HepG2 (cell line): Measurements from ENCODE around the gene SKA2. TPM values are rescaled to one million over a fixed set of nuclear protein-coding genes. Genes with fewer than 3 reads are reported as not detected.

ENCODE experiments used
- ATAC-seq: fragments of 200-7000 bp; cut with Tn5 transposase; 3 replicates; pipeline ENCODE4 v1.9.1; 2020; ENCODE audit warnings: mild to moderate bottlenecking, moderate library complexity
- BruUV-seq: library from RNA; stranded (reverse); fragments of 400-500 nt; replicated peaks from 2 replicates; lab custom pipeline; 2021; lab: Mats Ljungman, UMichigan
- CTCF ChIA-PET: fragments of 300-600 bp; formaldehyde crosslinking; extraction: SDS; loops from one replicate; lab custom pipeline; 2021; ENCODE audit warnings: low total read pairs, inconsistent platforms, low intra/inter-chr PET ratio; lab: Yijun Ruan, JAX
- POLR2A ChIA-PET: fragments of 350-600 bp; sonication (Branson Sonifier 250); formaldehyde crosslinking; loops from one replicate; lab custom pipeline; 2020; ENCODE audit warnings: antibody characterized with exemption, inconsistent platforms; lab: Yijun Ruan, JAX
- DNase-seq: peaks from one replicate; pipeline ENCODE4 v3.0.0-alpha.2; 2015; ENCODE audit warnings: low spot score
- FAIRE-seq: peaks from 3 replicates; lab custom pipeline; 2011; peaks lifted over from hg19 to GRCh38; lab: Jason Lieb, UNC
- H2AFZ ChIP-seq: one replicate; pipeline ENCODE4 v1.6.1; 2011; ENCODE audit warnings: low read length, inconsistent platforms
- H3K27ac ChIP-seq: fragments of 300-600 bp; 3 replicates; pipeline ENCODE4 v1.8.0; 2011; ENCODE audit warnings: mixed run types, mild to moderate bottlenecking, mixed read lengths, low read length, inconsistent platforms; ENCODE audit not compliant: insufficient read depth; ENCODE audit errors: extremely low read length
- H3K27me3 ChIP-seq, 2 experiments: fragments of 200-600 bp in 1 of 2; 2 replicates in 1 of 2; 3 replicates in 1 of 2; pipeline versions ENCODE4 v1.6.0 to v1.8.0; 2011; ENCODE audit warnings: low read length in 2 of 2, mild to moderate bottlenecking in 2 of 2, moderate library complexity in 2 of 2, inconsistent platforms in 1 of 2; ENCODE audit not compliant: insufficient read depth in 2 of 2, control insufficient read depth in 1 of 2
- H3K36me3 ChIP-seq, 2 experiments: fragments of 200-600 bp in 1 of 2; replicated peaks in 1 of 2; 2 replicates in 1 of 2; 3 replicates in 1 of 2; pipeline versions ENCODE4 v1.5.1 to v1.8.0; 2011; ENCODE audit warnings: low read length in 2 of 2, inconsistent platforms in 1 of 2; ENCODE audit not compliant: insufficient read depth in 2 of 2, control insufficient read depth in 1 of 2
- H3K4me1 ChIP-seq: 2 replicates; pipeline ENCODE4 v1.5.1; 2012; ENCODE audit warnings: low read length, inconsistent platforms; ENCODE audit not compliant: insufficient read depth
- H3K4me2 ChIP-seq: 2 replicates; pipeline ENCODE4 v1.6.0; 2011; ENCODE audit warnings: low read depth, low read length, inconsistent platforms
- H3K4me3 ChIP-seq, 3 experiments: fragments of 200-600 bp in 1 of 3; sonication (generic), shearing (Covaris generic) in 1 of 3; replicated peaks in 1 of 3; 2 replicates each; pipeline ENCODE4 v1.5.1; 2011 to 2016; ENCODE audit warnings: low read length in 3 of 3, inconsistent platforms in 2 of 3, low read depth in 2 of 3, mild to moderate bottlenecking in 2 of 3, control low read depth in 1 of 3, mixed read lengths in 1 of 3; ENCODE audit not compliant: insufficient read depth in 1 of 3
- H3K79me2 ChIP-seq: one replicate; pipeline ENCODE4 v1.6.1; 2011; ENCODE audit warnings: low read length, inconsistent platforms; ENCODE audit not compliant: insufficient read depth
- H3K9ac ChIP-seq: 2 replicates; pipeline ENCODE4 v1.6.0; 2011; ENCODE audit warnings: mild to moderate bottlenecking, low read depth, low read length, inconsistent platforms; ENCODE audit not compliant: insufficient read depth
- H3K9me3 ChIP-seq: 2 replicates; pipeline ENCODE4 v1.5.1; 2012; ENCODE audit warnings: mild to moderate bottlenecking, low read length
- H4K20me1 ChIP-seq: 2 replicates; pipeline ENCODE4 v1.6.0; 2011; ENCODE audit warnings: inconsistent platforms, mild to moderate bottlenecking, low read length, moderate library complexity; ENCODE audit not compliant: insufficient read depth
- CCAR2 ChIP-seq: fragments of 200-400 bp; formaldehyde crosslinking; optimal IDR thresholded peaks from 2 replicates; pipeline ENCODE3; 2018; ENCODE audit warnings: low read depth, mild to moderate bottlenecking, low read length, moderate library complexity
- HIC2 ChIP-seq: sonication (generic); formaldehyde crosslinking; IDR thresholded peaks from 2 replicates; pipeline ENCODE4 v1.9.0; 2022; ENCODE audit warnings: low read depth, missing genetic modification reagents
- KDM5A ChIP-seq: fragments of 200-600 bp; sonication (generic); IDR thresholded peaks from 2 replicates; pipeline ENCODE4 v1.7.0; 2018; ENCODE audit warnings: antibody characterized with exemption, mild to moderate bottlenecking, low read length, borderline replicate concordance
- RERE ChIP-seq: IDR thresholded peaks from 2 replicates; pipeline ENCODE4 v1.6.1; 2016; ENCODE audit warnings: low read depth, missing genetic modification reagents, missing compliant biosample characterization
- RFX5 ChIP-seq: IDR thresholded peaks from 2 replicates; pipeline ENCODE4 v1.6.1; 2011; ENCODE audit warnings: low read depth, low read length, improper control_type of control experiment
- ZKSCAN5 ChIP-seq: sonication (generic); formaldehyde crosslinking; IDR thresholded peaks from 2 replicates; pipeline ENCODE4 v1.5.1; 2020; ENCODE audit warnings: mild to moderate bottlenecking, missing genetic modification reagents
- ZNF138 ChIP-seq: sonication (generic); formaldehyde crosslinking; IDR thresholded peaks from 2 replicates; pipeline ENCODE4 v1.5.0; 2020; ENCODE audit warnings: mild to moderate bottlenecking, low read depth, missing genetic modification reagents
- ZNF143 ChIP-seq: sonication (generic); formaldehyde crosslinking; IDR thresholded peaks from 2 replicates; pipeline ENCODE4 v1.4.0; 2020; ENCODE audit warnings: missing genetic modification reagents
- ZNF326 ChIP-seq: sonication (generic); formaldehyde crosslinking; IDR thresholded peaks from 2 replicates; pipeline ENCODE4 v1.4.0; 2020; ENCODE audit warnings: missing genetic modification reagents, borderline replicate concordance
- ZNF577 ChIP-seq: sonication (generic); formaldehyde crosslinking; IDR thresholded peaks from 2 replicates; pipeline ENCODE4 v1.4.0; 2020; ENCODE audit warnings: mild to moderate bottlenecking, low read depth, missing genetic modification reagents, borderline replicate concordance
- WGBS: methylation state at CpG from one replicate; pipeline ENCODE4 v1.1.6; 2017; ENCODE audit warnings: low lambda C conversion rate; 5-methylcytosine and 5-hydroxymethylcytosine counted together
- in situ Hi-C: cut with HindIII; loops from 2 replicates; pipeline ENCODE4 v1.10.0; 2017; ENCODE audit warnings: low pct_unique_long_range_greater_than_20kb; ENCODE audit not compliant: extremely low pct_ligation_motif_present
- intact Hi-C: fragments of 100-400 bp; cut with micrococcal nuclease; formaldehyde crosslinking; loops from one replicate; pipeline ENCODE4 v1.10.0; 2022; ENCODE audit not compliant: unreplicated experiment
- polyA plus RNA-seq, 8 experiments: library from polyadenylated mRNA; depleted of rRNA in 3 of 8; stranded (reverse) in 7 of 8; unstranded in 1 of 8; fragments of >200 nt; fragmentation: Illumina TruSeq in 4 of 8; extraction: Trizol in 4 of 8; gene quantifications; 2 replicates each; pipeline versions ENCODE4 v1.2.1 to v1.2.3, GENCODE V29; 2011 to 2016; ENCODE audit warnings: low read depth in 4 of 8, missing spikeins in 1 of 8, mixed read lengths in 1 of 8; ENCODE audit not compliant: insufficient read depth in 1 of 8
- total RNA-seq, 5 experiments: library from RNA; depleted of rRNA; stranded (reverse); fragments of >200 nt; fragmentation: Illumina TruSeq; extraction: Trizol; gene quantifications; 2 replicates each; pipeline ENCODE4 v1.2.3, GENCODE V29; 2016; ENCODE audit warnings: low read depth in 1 of 5
- TF ChIP-seq, protein P1 (sequence below): sonication (generic); formaldehyde crosslinking; IDR thresholded peaks from 2 replicates; pipeline ENCODE4 v1.8.1; 2022; ENCODE audit warnings: mild to moderate bottlenecking, missing genetic modification reagents

Gene SKA2
- total and polyA plus RNA-seq, 2 of the 13 experiments (the other 11 are each of a cell fraction or from before 2014, with no cell fraction given), result 18.6 to 91.8 TPM

- TF ChIP-seq, protein P1, sequence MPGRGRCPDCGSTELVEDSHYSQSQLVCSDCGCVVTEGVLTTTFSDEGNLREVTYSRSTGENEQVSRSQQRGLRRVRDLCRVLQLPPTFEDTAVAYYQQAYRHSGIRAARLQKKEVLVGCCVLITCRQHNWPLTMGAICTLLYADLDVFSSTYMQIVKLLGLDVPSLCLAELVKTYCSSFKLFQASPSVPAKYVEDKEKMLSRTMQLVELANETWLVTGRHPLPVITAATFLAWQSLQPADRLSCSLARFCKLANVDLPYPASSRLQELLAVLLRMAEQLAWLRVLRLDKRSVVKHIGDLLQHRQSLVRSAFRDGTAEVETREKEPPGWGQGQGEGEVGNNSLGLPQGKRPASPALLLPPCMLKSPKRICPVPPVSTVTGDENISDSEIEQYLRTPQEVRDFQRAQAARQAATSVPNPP (CRISPR knock-in tag), result peak; percentile 80; the same call in 1 of the 2 replicates
- TF ChIP-seq ZNF143 (CRISPR knock-in tag), result no peak; the same call in 1 of the 2 replicates
- peak; percentile 96 for TF ChIP-seq ZNF138 (CRISPR knock-in tag)
- TF ChIP-seq CCAR2, result no peak
Observed at GRCh38 chr17:59106463-59107305, 48.3 kb downstream of the SKA2 start, which contains the start of gene TRIM37 (continued).

GRCh38 chr17:59105852-59106462 is 49.0 kb downstream of the SKA2 start:
- H3K36me3 ChIP-seq, result peaks cover 0 to 4% of the 10 kb centered on the region in 2 experiments; a peak in 3 of 5 replicates
- peak overlapping the region; percentile 81 for H3K9ac ChIP-seq
- POLR2A ChIA-PET, result interaction anchor here (0.6 to 1.3 kb wide), 7 partner anchors 11 to 587 kb away, joined by 3 to 21 read pairs (median 5); partner anchors contain the start of genes PRR11, RAD51C, SKA2 and SMG8
- DNase-seq (peak; percentile 34), FAIRE-seq (no peak), ATAC-seq (peak; percentile 57)
- H2AFZ ChIP-seq, result peak overlapping the region; percentile 67
- no peaks in the 10 kb centered on the region for H3K9me3 ChIP-seq
- H3K4me1 ChIP-seq, result peaks cover 36% of the 10 kb centered on the region
- BruUV-seq, result TSS peak; percentile 48
- peak overlapping the region; percentile 84 for H3K27ac ChIP-seq
- intact Hi-C loops, result loop anchor here (1.0 kb wide), 1 partner anchor 49 kb away; the partner anchor contains the start of genes PRR11 and SKA2
- H3K4me3 ChIP-seq, result peak overlapping the region; percentile 90 to 96 (median 94)
- in situ Hi-C loops, result loop anchor here (5.0 kb wide), 1 partner anchor 41 kb away; no protein-coding TSS in a partner anchor
- CTCF ChIA-PET, result no interaction called here
- H3K27me3 ChIP-seq, result no peaks in the 10 kb centered on the region; a peak in 1 of 5 replicates
- peak overlapping the region; percentile 94 for H3K4me2 ChIP-seq
- H4K20me1 ChIP-seq, result no peaks in the 10 kb centered on the region
- H3K79me2 ChIP-seq, result peaks cover 34% of the 10 kb centered on the region
- 2% methylated on average over 6 of the region's 18 CpGs for WGBS
- no peak for TF ChIP-seq ZNF577 (CRISPR knock-in tag)
- no peak for TF ChIP-seq ZNF326 (CRISPR knock-in tag)
- no peak for TF ChIP-seq RFX5
- TF ChIP-seq RERE (CRISPR knock-in tag), result 0 out of 2 replicates have a peak, but pooled peaks have one; percentile 4
- TF ChIP-seq ZKSCAN5 (CRISPR knock-in tag), result 0 out of 2 replicates have a peak, but pooled peaks have one; percentile 18
- 0 out of 2 replicates have a peak, but pooled peaks have one; percentile 80 for TF ChIP-seq KDM5A
- peak; percentile 62 for TF ChIP-seq HIC2 (CRISPR knock-in tag)
